GM19324 (cell line): Measurements from ENCODE around the gene SEMA5A.

Experiments used
- ATAC-seq: cut with Tn5 transposase; IDR thresholded peaks from one replicate; pipeline ENCODE4 v1.9.1; 2021; ENCODE audit warnings: mild to moderate bottlenecking, moderate library complexity; ENCODE audit not compliant: unreplicated experiment, low FRiP score

The SEMA5A gene

GRCh38 chr5:9194509-9194908 lies 351.4 kb downstream of the SEMA5A start:
- no peak for ATAC-seq

- no peak for ATAC-seq
Measured at GRCh38 chr5:9192266-9192665, 353.6 kb downstream of the SEMA5A start.

GRCh38 chr5:9189681-9190080 lies 356.2 kb downstream of the SEMA5A start:
- no peak for ATAC-seq

- no peak for ATAC-seq
Measured at GRCh38 chr5:9188956-9189355, 356.9 kb downstream of the SEMA5A start.

- ATAC-seq = no peak
Measured at GRCh38 chr5:9188131-9188530, 357.7 kb downstream of the SEMA5A start.

- ATAC-seq = no peak
Measured at GRCh38 chr5:9187614-9188013, 358.3 kb downstream of the SEMA5A start.

GRCh38 chr5:9186069-9186468 lies 359.8 kb downstream of the SEMA5A start:
- no peak for ATAC-seq

- no peak for ATAC-seq
Measured at GRCh38 chr5:9183992-9184391, 361.9 kb downstream of the SEMA5A start.

GRCh38 chr5:9182899-9183695 lies 362.8 kb downstream of the SEMA5A start:
- no peak for ATAC-seq

- no peak for ATAC-seq
Measured at GRCh38 chr5:9176641-9177040, 369.2 kb downstream of the SEMA5A start.

GRCh38 chr5:9174446-9174845 lies 371.4 kb downstream of the SEMA5A start:
- no peak for ATAC-seq

GRCh38 chr5:9173281-9174048 lies 372.4 kb downstream of the SEMA5A start:
- ATAC-seq = no peak

GRCh38 chr5:9170026-9170425 lies 375.8 kb downstream of the SEMA5A start:
- ATAC-seq = no peak

- no peak for ATAC-seq
Measured at GRCh38 chr5:9169557-9169902, 376.3 kb downstream of the SEMA5A start.

GRCh38 chr5:9168791-9169556 lies 376.9 kb downstream of the SEMA5A start:
- ATAC-seq = no peak

- ATAC-seq = no peak
Measured at GRCh38 chr5:9166202-9167112, 379.4 kb downstream of the SEMA5A start.

GRCh38 chr5:9165546-9165945 lies 380.3 kb downstream of the SEMA5A start:
- ATAC-seq = no peak

- ATAC-seq = no peak
Measured at GRCh38 chr5:9160747-9161146, 385.1 kb downstream of the SEMA5A start.

- ATAC-seq = no peak
Measured at GRCh38 chr5:9157811-9158210, 388.1 kb downstream of the SEMA5A start.

- no peak for ATAC-seq
Measured at GRCh38 chr5:9157020-9157419, 388.9 kb downstream of the SEMA5A start.
